HG03575 (cell line): ENCODE results near the gene TXNDC9.
"Not testable (repeated sequence)": the region's sequence is repeated elsewhere in the genome, so short reads cannot be mapped to it uniquely, and the experiment has no call there.

ENCODE experiments used
- ATAC-seq: cut with Tn5 transposase; IDR thresholded peaks from one replicate; pipeline ENCODE4 v1.9.1; 2021; ENCODE audit not compliant: unreplicated experiment, insufficient number of reproducible peaks, low FRiP score; ENCODE audit errors: extremely low read depth

Gene TXNDC9

GRCh38 chr2:99335911-99336803 lies at the start of gene TXNDC9:
TXNDC9 (minus strand) TSS chr2:99336333; CDS start chr2:99333210, 3,123 bp downstream.
- ATAC-seq: peak; percentile 43

- ATAC-seq: no peak
Measured at GRCh38 chr2:99382143-99382542, 46.0 kb upstream of the TXNDC9 start.

- ATAC-seq: no peak
Measured at GRCh38 chr2:99380376-99381010, 44.4 kb upstream of the TXNDC9 start.

GRCh38 chr2:99377879-99378278 lies 41.7 kb upstream of the TXNDC9 start:
- no peak for ATAC-seq

- ATAC-seq: no peak
Measured at GRCh38 chr2:99376254-99376864, 40.2 kb upstream of the TXNDC9 start.

- ATAC-seq: no peak
Measured at GRCh38 chr2:99374747-99375146, 38.6 kb upstream of the TXNDC9 start.

- no peak for ATAC-seq
Measured at GRCh38 chr2:99373144-99373543, 37.0 kb upstream of the TXNDC9 start.

- ATAC-seq: not testable (repeated sequence)
Measured at GRCh38 chr2:99368854-99369253, 32.7 kb upstream of the TXNDC9 start.

GRCh38 chr2:99365661-99366060 lies 29.5 kb upstream of the TXNDC9 start:
- no peak for ATAC-seq

GRCh38 chr2:99356853-99357252 lies 20.7 kb upstream of the TXNDC9 start:
- no peak for ATAC-seq

GRCh38 chr2:99354825-99355224 lies 18.7 kb upstream of the TXNDC9 start:
- not testable (repeated sequence) for ATAC-seq

- no peak for ATAC-seq
Measured at GRCh38 chr2:99354070-99354469, 17.9 kb upstream of the TXNDC9 start.

- ATAC-seq: no peak
Measured at GRCh38 chr2:99350194-99350593, 14.1 kb upstream of the TXNDC9 start.

GRCh38 chr2:99348173-99348572 lies 12.0 kb upstream of the TXNDC9 start:
- ATAC-seq: no peak

- no peak for ATAC-seq
Measured at GRCh38 chr2:99346218-99346617, 10.1 kb upstream of the TXNDC9 start.

GRCh38 chr2:99345446-99345845 lies 9.3 kb upstream of the TXNDC9 start:
- ATAC-seq: not testable (repeated sequence)

- ATAC-seq: no peak
Measured at GRCh38 chr2:99342536-99342935, 6.4 kb upstream of the TXNDC9 start.

- ATAC-seq: no peak
Measured at GRCh38 chr2:99340669-99341236, 4.6 kb upstream of the TXNDC9 start.

- no peak for ATAC-seq
Measured at GRCh38 chr2:99338029-99338585, 2.0 kb upstream of the TXNDC9 start.
